GM12865 (cell line): ENCODE data around the gene HMOX1.
"Not testable (repeated sequence)": the region's sequence is repeated elsewhere in the genome, so short reads cannot be mapped to it uniquely, and the experiment has no call there.

Experiments used
- DNase-seq: peaks from one replicate; pipeline ENCODE4 v3.0.0; 2010; ENCODE audit warnings: low read depth
- H3K4me3 ChIP-seq: 2 replicates; pipeline ENCODE4 v1.5.1; 2011; ENCODE audit warnings: mild to moderate bottlenecking, low read depth, low read length, control low read depth
- CTCF ChIP-seq: IDR thresholded peaks from 2 replicates; pipeline ENCODE4 v1.5.1; 2011; ENCODE audit warnings: low read length, control low read depth, low read depth, inconsistent platforms; ENCODE audit not compliant: insufficient read depth; ENCODE audit errors: missing control alignments

The HMOX1 gene

GRCh38 chr22:35431483-35432227 is 50.8 kb downstream of the HMOX1 start:
- H3K4me3 ChIP-seq, result no peak overlapping the region
- TF ChIP-seq CTCF, result no peak
- no peak for DNase-seq

DNA sequence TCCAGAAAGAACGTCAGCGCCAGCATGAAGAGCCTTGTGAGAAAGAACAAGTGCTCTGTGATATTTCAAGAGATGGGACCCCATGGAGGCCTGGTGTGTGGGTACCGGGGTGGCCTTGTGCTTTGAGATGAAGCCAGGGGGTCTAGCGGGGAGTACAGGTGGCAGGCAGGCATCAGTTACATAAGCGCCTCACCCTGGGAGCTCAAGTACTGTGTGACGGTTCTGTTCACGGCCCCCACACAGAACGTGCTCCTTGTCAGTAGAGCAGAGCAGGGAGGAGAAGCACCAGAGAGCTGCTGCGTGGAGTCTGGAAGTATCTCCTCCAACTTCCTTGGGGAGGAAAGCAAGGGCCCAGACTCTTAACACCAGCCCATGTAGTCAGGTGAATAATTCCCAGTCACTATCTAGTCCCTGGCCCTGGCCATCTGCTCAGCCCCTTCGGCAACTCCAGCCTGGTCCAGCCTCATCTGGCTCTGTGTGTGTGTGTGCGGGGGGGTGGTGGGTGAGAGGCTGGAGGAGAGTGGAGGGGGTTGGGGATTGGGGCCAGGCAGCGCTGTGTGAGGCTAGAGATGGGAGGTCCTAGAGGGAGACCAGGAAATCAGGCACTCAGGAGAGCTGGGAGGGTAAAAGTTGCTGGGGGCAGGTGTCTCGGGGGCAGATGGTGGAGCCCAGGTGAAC is 51.5 kb downstream of the HMOX1 start:
- DNase-seq, result no peak
- no peak for TF ChIP-seq CTCF
- H3K4me3 ChIP-seq, result no peak overlapping the region

DNA sequence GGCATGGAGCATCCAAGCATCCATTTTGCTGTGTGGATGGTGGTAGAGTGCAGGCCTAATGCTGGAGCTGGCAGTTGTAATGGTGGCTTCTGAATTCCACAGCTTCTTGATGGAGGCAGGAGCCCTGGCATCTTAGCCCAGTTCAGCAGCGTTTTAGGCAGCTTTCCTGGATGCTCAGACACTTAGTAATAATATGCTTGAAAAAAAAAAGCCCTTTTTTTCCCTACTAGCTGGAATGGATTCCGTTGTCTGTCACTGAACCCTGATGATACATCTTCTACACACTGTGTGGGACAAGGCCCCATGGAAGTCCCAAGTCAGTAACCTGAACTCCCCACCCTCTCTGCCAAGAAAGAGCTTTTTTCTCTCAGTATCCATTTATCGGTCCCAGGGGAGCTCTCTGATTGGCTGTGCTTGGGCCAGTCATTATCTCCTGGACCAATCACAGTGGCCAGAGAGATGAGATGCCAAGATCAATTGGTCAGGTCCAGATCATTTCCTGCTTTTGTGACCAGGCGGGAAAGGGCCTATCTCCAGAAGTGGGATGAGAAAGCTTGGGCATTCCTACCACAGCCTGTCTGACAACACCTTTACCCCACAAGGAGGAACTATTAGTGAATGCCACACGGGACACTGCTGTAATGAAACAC is 53.3 kb downstream of the HMOX1 start:
- H3K4me3 ChIP-seq, result no peak overlapping the region
- no peak for TF ChIP-seq CTCF
- no peak for DNase-seq

GRCh38 chr22:35435201-35435740 is 54.4 kb downstream of the HMOX1 start:
- DNase-seq, result peak; percentile 28
- no peak for TF ChIP-seq CTCF
- H3K4me3 ChIP-seq, result no peak overlapping the region

GRCh38 chr22:35436421-35436820 is 55.5 kb downstream of the HMOX1 start:
- no peak for DNase-seq
- H3K4me3 ChIP-seq, result no peak overlapping the region
- no peak for TF ChIP-seq CTCF

- TF ChIP-seq CTCF, result no peak
- peak; percentile 50 for DNase-seq
- H3K4me3 ChIP-seq, result no peak overlapping the region
Measured at GRCh38 chr22:35437049-35437448, 56.2 kb downstream of the HMOX1 start.

GRCh38 chr22:35438673-35439364 is 57.9 kb downstream of the HMOX1 start:
- not testable (repeated sequence) for H3K4me3 ChIP-seq, DNase-seq
